Stimulated activated CD8-positive, alpha-beta memory T cell treated with anti-CD3 and anti-CD28 coated beads, Interleukin-12 subunit alpha, Interleukin-12 subunit beta, amount 100 ng/mL, for 24 hours (primary cell): ENCODE data around the gene APBA2.

ENCODE experiments used
- DNase-seq: peaks from one replicate; pipeline ENCODE4 v3.0.0-alpha.2; 2020; ENCODE audit errors: extremely low read depth

The APBA2 gene

GRCh38 chr15:29134239-29134638 is 248.5 kb downstream of the APBA2 start:
- DNase-seq = no peak

- no peak for DNase-seq
Observed at GRCh38 chr15:29134641-29135308, 249.0 kb downstream of the APBA2 start.

- no peak for DNase-seq
Observed at GRCh38 chr15:29135309-29135657, 249.5 kb downstream of the APBA2 start.

- no peak for DNase-seq
Observed at GRCh38 chr15:29135702-29136646, 250.2 kb downstream of the APBA2 start.

GRCh38 chr15:29138260-29138659 is 252.5 kb downstream of the APBA2 start:
- no peak for DNase-seq

GRCh38 chr15:29139072-29139471 is 253.3 kb downstream of the APBA2 start:
- no peak for DNase-seq

GRCh38 chr15:29139540-29140459 is 254.0 kb downstream of the APBA2 start:
- peak; percentile 9 for DNase-seq

- DNase-seq = no peak
Observed at GRCh38 chr15:29140475-29141307, 254.9 kb downstream of the APBA2 start.

- DNase-seq = no peak
Observed at GRCh38 chr15:29141308-29142128, 255.7 kb downstream of the APBA2 start.

GRCh38 chr15:29142129-29142747 is 256.5 kb downstream of the APBA2 start:
- no peak for DNase-seq

- no peak for DNase-seq
Observed at GRCh38 chr15:29143293-29143692, 257.5 kb downstream of the APBA2 start.

- DNase-seq = no peak
Observed at GRCh38 chr15:29143909-29144635, 258.3 kb downstream of the APBA2 start.

GRCh38 chr15:29149738-29150075 is 263.9 kb downstream of the APBA2 start:
- DNase-seq = no peak

- DNase-seq = no peak
Observed at GRCh38 chr15:29150515-29151483, 265.0 kb downstream of the APBA2 start.

GRCh38 chr15:29151484-29151857 is 265.7 kb downstream of the APBA2 start:
- no peak for DNase-seq

GRCh38 chr15:29156521-29156920 is 270.7 kb downstream of the APBA2 start:
- no peak for DNase-seq

- no peak for DNase-seq
Observed at GRCh38 chr15:29159771-29160455, 274.1 kb downstream of the APBA2 start.
